NCI-H1092 (cell line): Measurements from ENCODE around the gene CBARP.

Experiments
- DNase-seq: peaks from one replicate; lab custom pipeline; 2025; lab: John Stamatoyannopoulos, UW

CBARP gene

GRCh38 chr19:1227304-1228054 lies 10.3 kb downstream of the CBARP start:
- DNase-seq: no peak

DNA sequence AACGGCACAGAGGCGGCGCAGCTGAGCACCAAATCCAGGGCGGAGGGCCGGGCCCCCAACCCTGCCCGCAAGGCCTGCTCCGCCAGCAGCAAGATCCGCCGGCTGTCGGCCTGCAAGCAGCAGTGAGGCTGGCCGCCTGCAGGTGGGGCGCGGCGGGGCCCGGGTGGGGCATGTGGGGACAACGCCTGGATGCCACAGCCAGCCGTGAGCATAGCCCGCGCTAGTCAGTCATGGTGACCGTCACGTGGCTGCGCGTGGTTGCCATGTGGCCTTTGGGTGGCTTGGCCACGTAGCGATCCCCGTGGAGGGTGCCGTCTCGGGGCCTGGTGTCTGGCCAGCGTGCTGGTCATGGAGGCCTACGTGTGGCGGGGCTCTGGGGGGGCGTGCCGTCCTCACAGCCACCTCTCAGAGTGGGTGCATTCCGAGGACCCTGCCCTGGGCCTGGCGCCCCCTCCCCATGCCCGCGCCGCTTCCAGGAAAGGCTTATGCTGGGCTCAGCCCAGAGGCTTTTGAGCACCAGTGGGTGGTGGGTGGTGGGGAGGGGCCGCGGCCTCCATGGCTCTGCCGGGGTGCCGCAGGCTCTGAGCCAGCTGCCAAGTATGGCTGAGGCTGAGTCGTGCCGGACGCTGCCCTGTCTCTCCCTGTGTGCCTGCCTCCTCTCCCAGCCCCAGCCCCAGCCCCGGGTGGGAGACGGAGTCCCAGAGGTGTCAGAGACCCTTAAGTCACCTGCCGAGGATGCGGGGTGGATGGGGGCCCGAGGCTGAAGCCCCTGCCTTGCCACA lies 11.1 kb downstream of the CBARP start:
- no peak for DNase-seq

DNA sequence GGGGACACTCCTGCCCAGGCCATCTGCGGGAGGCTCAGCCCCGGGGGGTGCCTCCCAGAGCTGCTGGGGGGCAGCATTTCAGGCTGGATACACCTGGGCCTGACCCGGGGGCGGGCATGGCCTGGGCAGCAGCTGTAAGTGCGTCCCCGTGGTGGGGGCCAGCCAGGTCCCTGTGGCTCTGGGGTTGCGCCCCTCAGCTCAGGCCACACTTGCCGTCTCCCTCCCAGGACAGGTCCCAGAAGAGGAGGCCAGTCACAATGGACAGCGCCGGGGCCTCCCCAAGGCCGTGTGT lies 11.6 kb downstream of the CBARP start:
- DNase-seq: no peak

DNA sequence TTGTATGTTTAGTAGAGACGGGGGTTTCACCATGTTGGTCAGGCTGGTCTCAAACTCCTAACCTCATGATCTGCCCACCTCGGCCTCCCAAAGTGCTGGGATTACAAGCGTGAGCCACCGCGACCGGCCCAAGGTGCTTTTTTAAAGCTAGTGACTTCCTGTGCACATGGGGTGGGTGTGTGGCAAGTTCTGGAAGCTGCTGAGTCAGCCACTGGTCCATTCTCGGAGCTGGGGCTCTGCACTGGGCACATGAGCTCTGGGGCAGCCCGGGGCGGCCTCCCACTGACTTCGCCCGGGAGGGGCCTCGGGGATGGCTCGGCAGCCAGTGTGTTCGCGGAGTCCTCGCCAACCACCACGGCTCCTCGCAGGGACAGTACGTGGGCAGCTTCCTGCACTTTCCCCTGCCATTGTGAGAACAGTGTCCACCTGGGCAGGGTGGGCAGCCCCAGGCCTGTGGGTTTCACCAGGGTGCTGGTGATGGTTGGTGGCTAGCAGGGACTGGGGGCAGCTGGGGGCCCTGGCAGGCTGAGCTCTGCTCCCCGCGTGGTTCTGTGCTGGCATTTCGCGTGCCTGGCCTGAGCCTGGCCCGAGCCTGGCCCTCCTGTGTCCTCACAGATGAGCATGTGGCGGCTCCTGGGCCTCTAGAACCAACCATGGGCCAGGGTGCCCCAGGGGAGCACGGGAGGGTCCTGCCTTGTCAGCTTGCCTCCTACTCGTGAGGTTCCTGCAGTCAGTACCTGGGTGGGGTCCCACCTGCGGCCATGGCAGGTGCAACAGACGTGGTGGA lies 12.2 kb downstream of the CBARP start:
- DNase-seq: no peak

DNA sequence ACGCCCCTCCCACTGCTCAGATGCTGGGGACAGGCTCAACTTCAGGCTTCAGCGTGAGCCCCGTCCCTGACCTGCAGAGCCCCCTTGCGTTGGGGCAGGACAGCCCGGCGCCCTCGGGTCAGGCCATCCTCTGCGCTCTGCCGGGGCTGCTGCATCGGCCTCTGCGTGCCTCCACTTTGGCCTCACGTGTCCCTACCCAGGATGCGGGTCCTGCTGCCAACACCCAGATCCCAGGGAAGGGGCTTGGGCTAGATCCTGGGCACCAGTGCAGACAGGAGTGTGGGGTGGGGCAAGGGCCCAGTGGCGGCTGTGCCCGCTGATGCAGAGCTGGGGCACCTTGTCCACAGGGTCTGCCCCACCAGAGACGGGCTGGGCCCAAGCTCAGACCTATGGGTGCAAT lies 13.0 kb downstream of the CBARP start:
- no peak for DNase-seq

DNA sequence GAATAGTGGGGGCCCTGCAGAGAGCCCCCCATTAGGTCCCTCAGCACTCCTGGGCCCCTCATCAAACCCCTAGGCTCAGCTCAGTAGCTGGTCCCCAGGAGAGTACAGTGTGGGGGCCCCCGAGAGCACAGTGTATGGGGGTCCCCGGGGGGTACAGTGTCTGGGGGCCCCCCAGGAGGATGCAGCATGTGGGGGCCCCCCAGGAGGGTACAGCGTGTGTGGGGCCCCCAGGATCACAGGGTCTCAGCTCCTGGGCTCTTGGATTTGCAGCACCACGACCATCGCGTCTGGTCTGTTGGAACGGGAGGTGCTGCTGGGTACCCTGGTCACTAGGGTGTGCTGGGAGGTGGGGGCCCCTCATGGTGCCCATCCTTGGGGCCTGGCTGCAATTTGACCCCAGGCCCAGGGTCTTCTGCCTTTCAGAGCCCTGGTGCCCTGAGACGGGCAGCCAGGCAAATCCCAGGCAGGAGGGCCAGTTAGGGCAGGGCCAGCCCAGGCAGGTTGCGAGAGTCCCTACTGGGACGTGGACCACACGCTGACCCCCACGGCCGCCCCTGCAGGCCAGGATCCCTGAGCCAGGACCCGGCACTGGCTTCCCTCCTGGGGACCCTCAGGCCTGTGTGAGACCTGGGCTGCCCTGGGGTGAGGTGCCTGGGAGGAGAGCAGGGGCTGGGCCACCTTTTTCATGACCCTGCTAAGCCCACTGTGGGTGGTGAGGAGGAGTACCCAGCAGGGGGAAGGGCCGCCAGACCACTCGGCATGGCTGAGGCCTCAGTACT lies 13.6 kb downstream of the CBARP start:
- no peak for DNase-seq

GRCh38 chr19:1223018-1223855 lies 14.6 kb downstream of the CBARP start:
- no peak for DNase-seq

DNA sequence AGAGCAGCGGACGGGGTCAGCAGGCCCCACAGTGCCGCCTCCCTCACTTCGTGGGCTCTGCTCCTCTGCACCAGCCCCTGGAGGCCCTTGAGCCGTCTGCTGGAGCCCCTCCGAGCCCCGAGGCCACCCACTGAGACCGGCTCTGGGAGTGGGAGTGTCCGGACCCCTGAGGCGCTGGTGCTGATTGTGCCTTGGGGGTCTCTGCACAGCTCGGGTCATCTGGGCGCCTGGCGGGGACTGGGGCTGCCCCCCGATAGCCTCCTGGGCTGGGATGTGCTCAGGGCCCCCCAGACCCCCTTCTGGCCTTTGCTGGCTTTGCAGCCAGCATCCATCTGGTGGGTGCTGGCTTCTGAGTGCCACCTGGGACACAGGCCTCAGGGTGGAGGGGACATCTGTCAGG lies 15.4 kb downstream of the CBARP start:
- no peak for DNase-seq

- DNase-seq: no peak
Observed at GRCh38 chr19:1221904-1222255, 15.9 kb downstream of the CBARP start.

DNA sequence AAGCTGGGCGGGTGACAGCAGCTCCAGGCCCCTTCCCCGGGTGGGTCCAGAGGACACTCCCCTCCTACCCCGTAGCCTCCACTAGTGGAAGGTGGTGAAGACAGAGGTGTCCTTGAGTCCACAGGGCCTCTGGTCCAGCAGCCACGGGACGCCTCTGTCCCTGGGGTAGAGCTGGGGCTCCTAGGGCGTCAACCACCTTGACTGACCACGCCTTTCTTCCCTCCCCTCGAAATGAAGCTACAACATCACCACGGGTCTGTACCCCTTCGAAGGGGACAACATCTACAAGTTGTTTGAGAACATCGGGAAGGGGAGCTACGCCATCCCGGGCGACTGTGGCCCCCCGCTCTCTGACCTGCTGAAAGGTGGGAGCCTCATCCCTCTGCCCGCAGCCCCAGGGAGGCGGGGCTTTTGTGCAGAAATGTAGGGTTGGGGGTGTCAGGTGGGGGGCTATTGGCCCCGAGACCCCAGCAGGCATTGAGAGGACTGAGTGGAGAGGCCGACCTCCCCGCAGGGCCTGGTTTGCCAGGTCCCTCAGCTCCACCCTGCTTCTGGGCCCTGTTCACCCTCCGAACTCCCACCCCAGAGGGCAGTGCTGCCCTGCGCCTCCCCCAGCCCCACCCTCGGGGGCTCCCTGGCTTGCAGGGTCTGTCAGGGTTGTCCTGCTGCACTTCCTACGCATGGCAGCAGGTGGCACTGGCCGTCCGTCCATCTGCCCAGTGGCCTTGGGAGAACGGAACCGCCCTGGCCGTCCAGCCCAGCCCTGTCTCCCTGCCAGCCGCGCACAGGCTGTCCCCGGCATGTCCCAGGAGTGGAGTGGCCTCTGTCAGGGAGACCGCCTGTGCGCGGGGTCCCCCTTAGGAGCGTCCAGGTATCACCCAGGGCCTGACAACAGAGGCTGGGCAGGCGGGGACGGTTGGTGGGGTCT lies 16.6 kb downstream of the CBARP start:
- no peak for DNase-seq

- DNase-seq: no peak
Observed at GRCh38 chr19:1220477-1220930, 17.3 kb downstream of the CBARP start.

- no peak for DNase-seq
Observed at GRCh38 chr19:1219786-1220476, 17.9 kb downstream of the CBARP start.

DNA sequence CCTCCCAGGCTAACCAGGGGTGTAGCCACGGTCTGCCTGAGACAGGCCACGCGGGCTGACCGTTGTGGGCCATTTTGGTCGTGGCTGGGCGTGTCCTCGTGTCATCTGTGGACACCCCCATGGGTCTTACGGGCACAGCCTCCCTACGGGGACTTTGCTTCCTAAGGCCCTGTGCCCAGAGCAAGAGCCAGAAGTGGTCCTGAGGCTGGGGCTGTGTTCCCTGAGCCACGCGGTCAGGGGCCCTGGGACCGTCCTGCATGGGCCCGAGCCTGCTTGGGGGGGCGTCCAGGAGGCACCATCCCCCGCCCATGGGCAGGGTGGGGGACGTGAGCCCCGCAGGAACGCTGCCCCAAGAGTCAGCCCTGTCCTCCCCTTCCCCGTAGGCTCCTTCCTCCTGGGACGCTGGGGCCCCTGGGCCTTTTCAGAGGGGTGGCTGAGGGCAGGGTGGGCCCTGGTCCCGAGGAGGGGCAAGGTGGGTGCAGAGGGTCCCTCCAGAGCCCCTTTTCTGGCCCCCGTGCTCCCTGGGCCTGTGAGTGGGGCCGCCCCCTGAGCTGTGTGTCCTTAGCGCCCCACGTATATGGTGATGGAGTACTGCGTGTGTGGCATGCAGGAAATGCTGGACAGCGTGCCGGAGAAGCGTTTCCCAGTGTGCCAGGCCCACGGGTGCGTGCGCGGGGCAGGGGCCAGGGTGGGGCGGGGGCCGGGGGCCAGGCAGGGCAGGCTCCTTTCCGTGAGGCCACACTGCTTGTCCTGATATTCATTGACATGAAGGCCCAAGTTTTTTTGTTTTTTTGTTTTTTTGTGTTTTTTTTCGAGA lies 18.8 kb downstream of the CBARP start:
- DNase-seq: no peak

DNA sequence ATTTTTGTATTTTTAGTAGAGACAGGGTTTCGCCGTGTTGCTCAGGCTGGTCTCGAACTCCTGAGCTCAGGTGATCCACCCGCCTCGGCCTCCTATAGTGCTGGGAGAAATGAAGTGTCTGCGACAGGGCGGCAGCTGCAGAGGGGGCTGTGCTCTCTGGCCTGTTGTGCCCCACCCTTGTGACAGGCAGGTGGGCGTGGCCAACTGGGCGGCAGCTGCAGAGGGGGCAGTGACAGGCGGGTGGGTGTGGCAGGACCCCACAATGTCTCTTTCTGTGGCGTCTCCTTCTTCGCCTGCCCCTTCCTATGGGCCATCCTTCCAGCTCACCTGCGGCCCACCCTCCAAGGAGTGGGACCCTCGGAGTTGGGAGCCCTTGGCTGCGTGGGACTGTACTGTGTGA lies 20.4 kb downstream of the CBARP start:
- no peak for DNase-seq

DNA sequence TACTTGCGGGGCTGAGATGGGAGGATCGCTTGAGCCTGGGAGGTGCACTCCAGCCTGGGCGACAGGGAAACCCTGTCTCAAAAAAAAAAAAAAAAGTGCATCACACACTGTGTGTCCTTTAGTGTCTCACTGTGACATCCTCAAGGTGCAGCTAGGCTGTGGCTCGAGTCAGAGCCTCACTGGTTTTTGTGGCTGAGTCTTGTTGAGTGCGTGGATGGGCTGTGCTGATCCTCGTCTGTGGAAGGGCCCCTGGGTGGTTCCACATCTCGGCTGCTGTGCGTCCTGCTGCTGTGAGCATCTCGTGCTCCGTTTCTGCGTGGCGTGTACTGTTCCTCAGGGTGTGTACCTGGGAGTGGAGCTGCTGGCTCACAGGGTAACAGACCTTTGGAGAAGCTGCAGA lies 21.0 kb downstream of the CBARP start:
- no peak for DNase-seq

- no peak for DNase-seq
Observed at GRCh38 chr19:1214862-1215731, 22.7 kb downstream of the CBARP start.

DNA sequence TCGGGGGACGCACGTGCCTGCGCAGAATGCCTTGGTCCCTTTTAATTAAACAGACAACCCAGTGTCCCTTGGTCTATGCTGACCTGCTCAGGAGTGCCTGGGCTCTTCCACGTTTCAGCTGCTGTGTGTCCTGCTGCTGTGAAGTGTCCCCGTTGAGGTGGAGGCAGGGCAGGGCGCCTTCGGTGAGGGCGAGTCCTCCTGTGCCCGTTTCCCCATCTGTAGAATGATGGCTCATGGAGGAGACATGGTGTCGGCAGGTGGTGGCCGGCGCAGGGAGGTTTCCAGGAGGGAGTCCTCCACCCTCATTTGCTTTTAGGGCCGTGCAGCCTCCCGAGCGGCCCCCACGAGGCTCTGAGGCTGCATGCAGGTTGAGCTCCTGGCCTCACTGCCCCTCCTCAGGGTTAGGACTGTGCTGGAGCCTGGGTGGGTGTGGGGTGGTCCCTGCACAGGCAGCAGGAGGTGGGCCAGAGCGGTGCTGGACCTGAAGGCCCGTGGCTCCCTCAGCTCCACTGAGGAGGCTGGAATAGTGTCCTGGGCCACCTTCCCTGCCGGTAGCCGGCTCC lies 23.4 kb downstream of the CBARP start:
- DNase-seq: no peak
